OCI-LY7 (cell line): ENCODE data around the gene NUP43.

Experiments
- EZH2phosphoT487 ChIP-seq: fragments of 200-600 bp; sonication (generic); IDR thresholded peaks from 2 replicates; pipeline ENCODE4 v1.6.1; 2018; ENCODE audit warnings: low read depth, borderline replicate concordance, mild to moderate bottlenecking, mixed run types, antibody characterized with exemption, low read length, moderate library complexity, mixed read lengths
- TF ChIP-seq, protein P1 (sequence below): fragments of 200-600 bp; sonication (generic); conservative IDR thresholded peaks from 2 replicates; pipeline ENCODE4 v1.5.1; 2014; ENCODE audit warnings: mild to moderate bottlenecking, antibody characterized with exemption, low read length, moderate library complexity, mixed read lengths

DNA sequence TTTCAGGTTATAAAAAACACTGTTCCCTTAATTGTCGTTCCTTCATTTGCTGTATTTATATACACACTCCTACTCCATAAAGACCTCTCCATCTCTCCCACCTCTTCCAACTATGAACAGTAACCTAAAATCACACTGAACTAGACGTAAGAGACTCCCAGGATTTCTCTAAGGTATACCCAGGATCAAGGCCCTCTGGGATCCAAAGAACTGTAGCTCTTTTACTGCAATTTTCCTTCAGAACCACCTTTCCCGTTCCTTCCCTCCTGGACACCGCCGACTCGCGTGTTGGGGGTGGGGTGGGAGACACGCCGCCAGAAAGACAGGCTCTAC is 29.1 kb downstream of the NUP43 start:
- TF ChIP-seq, protein P1, sequence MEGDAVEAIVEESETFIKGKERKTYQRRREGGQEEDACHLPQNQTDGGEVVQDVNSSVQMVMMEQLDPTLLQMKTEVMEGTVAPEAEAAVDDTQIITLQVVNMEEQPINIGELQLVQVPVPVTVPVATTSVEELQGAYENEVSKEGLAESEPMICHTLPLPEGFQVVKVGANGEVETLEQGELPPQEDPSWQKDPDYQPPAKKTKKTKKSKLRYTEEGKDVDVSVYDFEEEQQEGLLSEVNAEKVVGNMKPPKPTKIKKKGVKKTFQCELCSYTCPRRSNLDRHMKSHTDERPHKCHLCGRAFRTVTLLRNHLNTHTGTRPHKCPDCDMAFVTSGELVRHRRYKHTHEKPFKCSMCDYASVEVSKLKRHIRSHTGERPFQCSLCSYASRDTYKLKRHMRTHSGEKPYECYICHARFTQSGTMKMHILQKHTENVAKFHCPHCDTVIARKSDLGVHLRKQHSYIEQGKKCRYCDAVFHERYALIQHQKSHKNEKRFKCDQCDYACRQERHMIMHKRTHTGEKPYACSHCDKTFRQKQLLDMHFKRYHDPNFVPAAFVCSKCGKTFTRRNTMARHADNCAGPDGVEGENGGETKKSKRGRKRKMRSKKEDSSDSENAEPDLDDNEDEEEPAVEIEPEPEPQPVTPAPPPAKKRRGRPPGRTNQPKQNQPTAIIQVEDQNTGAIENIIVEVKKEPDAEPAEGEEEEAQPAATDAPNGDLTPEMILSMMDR: no peak
- TF ChIP-seq EZH2phosphoT487: no peak
